IPS-18a (cell line): ENCODE measurements around the gene TRAPPC2L.

ENCODE experiments used
- H3K27ac ChIP-seq: one replicate; pipeline ENCODE4 v1.5.1; 2013; ENCODE audit warnings: low read length
- H3K27me3 ChIP-seq: one replicate; pipeline ENCODE4 v1.6.1; 2013; ENCODE audit warnings: mild to moderate bottlenecking, low read length; ENCODE audit not compliant: control insufficient read depth, insufficient read depth
- H3K36me3 ChIP-seq: one replicate; pipeline ENCODE4 v1.6.1; 2013; ENCODE audit warnings: low read depth, low read length; ENCODE audit not compliant: control insufficient read depth
- H3K4me1 ChIP-seq: one replicate; pipeline ENCODE4 v1.6.1; 2013; ENCODE audit warnings: low read depth, low read length; ENCODE audit not compliant: control insufficient read depth
- H3K4me3 ChIP-seq: one replicate; pipeline ENCODE4 v1.5.1; 2013; ENCODE audit warnings: low read length
- H3K9ac ChIP-seq: one replicate; pipeline ENCODE4 v1.6.1; 2013; ENCODE audit warnings: mild to moderate bottlenecking, low read length, moderate library complexity
- H3K9me3 ChIP-seq: one replicate; pipeline ENCODE4 v1.6.1; 2013; ENCODE audit warnings: low read depth, low read length; ENCODE audit not compliant: control insufficient read depth

The TRAPPC2L gene

GRCh38 chr16:88834670-88835069 lies 22.3 kb upstream of the TRAPPC2L start:
- no peaks in the 10 kb centered on the region for H3K27me3 ChIP-seq
- H3K4me3 ChIP-seq = no peak overlapping the region
- H3K9ac ChIP-seq = no peak overlapping the region
- no peaks in the 10 kb centered on the region for H3K9me3 ChIP-seq
- no peak overlapping the region for H3K27ac ChIP-seq
- no peaks in the 10 kb centered on the region for H3K36me3 ChIP-seq
- no peaks in the 10 kb centered on the region for H3K4me1 ChIP-seq

DNA sequence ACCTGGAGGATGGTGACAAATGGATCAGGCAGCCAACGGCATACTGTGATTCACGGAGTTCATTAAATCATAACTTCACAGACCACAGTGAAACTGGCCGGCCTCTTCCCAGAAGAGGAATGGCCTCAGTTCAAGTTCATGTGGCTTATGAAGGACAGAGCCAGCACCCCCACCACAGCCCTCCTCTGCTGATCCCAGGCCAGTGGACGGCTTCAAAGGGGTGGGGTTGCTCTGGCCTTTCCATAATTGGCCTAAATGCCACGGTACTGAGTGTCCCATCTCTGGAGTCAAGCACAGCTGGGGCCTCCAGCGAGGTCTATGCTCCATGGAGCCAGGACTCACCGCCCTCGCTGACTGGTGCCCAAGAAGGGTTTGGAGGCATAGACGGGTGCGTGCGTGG lies 21.5 kb upstream of the TRAPPC2L start:
- Histone ChIP-seq H3K36me3 (no peaks in the 10 kb centered on the region), H3K27ac (no peak overlapping the region), H3K4me1 (no peaks in the 10 kb centered on the region), H3K9ac (no peak overlapping the region), H3K9me3 (no peaks in the 10 kb centered on the region), H3K4me3 (no peak overlapping the region), H3K27me3 (no peaks in the 10 kb centered on the region)

GRCh38 chr16:88835818-88836217 lies 21.1 kb upstream of the TRAPPC2L start:
- no peaks in the 10 kb centered on the region for H3K36me3 ChIP-seq
- H3K9me3 ChIP-seq = no peaks in the 10 kb centered on the region

GRCh38 chr16:88836791-88837190 lies 20.1 kb upstream of the TRAPPC2L start:
- no peaks in the 10 kb centered on the region for H3K27me3 ChIP-seq
- no peak overlapping the region for H3K9ac ChIP-seq
- no peaks in the 10 kb centered on the region for H3K4me1 ChIP-seq
- H3K27ac ChIP-seq = no peak overlapping the region
- H3K36me3 ChIP-seq = no peaks in the 10 kb centered on the region
- H3K9me3 ChIP-seq = no peaks in the 10 kb centered on the region
- H3K4me3 ChIP-seq = no peak overlapping the region

More at GRCh38 chr16:88835818-88836217, 21.1 kb upstream of the TRAPPC2L start:
- H3K27ac ChIP-seq = no peak overlapping the region
- H3K9ac ChIP-seq = no peak overlapping the region
- H3K4me3 ChIP-seq = no peak overlapping the region
- H3K27me3 ChIP-seq = no peaks in the 10 kb centered on the region
- H3K4me1 ChIP-seq = no peaks in the 10 kb centered on the region

GRCh38 chr16:88837806-88838205 lies 19.1 kb upstream of the TRAPPC2L start:
- Histone ChIP-seq H3K36me3 (no peaks in the 10 kb centered on the region), H3K4me1 (no peaks in the 10 kb centered on the region), H3K4me3 (no peak overlapping the region)

GRCh38 chr16:88838566-88838965 lies 18.4 kb upstream of the TRAPPC2L start:
- Histone ChIP-seq H3K4me1 (no peaks in the 10 kb centered on the region), H3K36me3 (no peaks in the 10 kb centered on the region), H3K9ac (no peak overlapping the region), H3K4me3 (no peak overlapping the region), H3K9me3 (no peaks in the 10 kb centered on the region), H3K27me3 (no peaks in the 10 kb centered on the region), H3K27ac (no peak overlapping the region)

More at GRCh38 chr16:88837806-88838205, 19.1 kb upstream of the TRAPPC2L start:
- H3K27me3 ChIP-seq = no peaks in the 10 kb centered on the region
- H3K9me3 ChIP-seq = no peaks in the 10 kb centered on the region
- H3K9ac ChIP-seq = no peak overlapping the region
- H3K27ac ChIP-seq = no peak overlapping the region

- H3K9me3 ChIP-seq = no peaks in the 10 kb centered on the region
- H3K4me1 ChIP-seq = no peaks in the 10 kb centered on the region
- no peaks in the 10 kb centered on the region for H3K27me3 ChIP-seq
- no peaks in the 10 kb centered on the region for H3K36me3 ChIP-seq
- H3K27ac ChIP-seq = no peak overlapping the region
- no peak overlapping the region for H3K4me3 ChIP-seq
- H3K9ac ChIP-seq = no peak overlapping the region
Observed at GRCh38 chr16:88839026-88839529, 17.8 kb upstream of the TRAPPC2L start.

- no peaks in the 10 kb centered on the region for H3K36me3 ChIP-seq
- H3K9me3 ChIP-seq = no peaks in the 10 kb centered on the region
- no peaks in the 10 kb centered on the region for H3K4me1 ChIP-seq
- H3K4me3 ChIP-seq = no peak overlapping the region
- no peak overlapping the region for H3K9ac ChIP-seq
- no peaks in the 10 kb centered on the region for H3K27me3 ChIP-seq
- no peak overlapping the region for H3K27ac ChIP-seq
Observed at GRCh38 chr16:88839745-88840599, 17.0 kb upstream of the TRAPPC2L start.

- no peaks in the 10 kb centered on the region for H3K9me3 ChIP-seq
- H3K4me3 ChIP-seq = no peak overlapping the region
- no peaks in the 10 kb centered on the region for H3K36me3 ChIP-seq
- no peak overlapping the region for H3K9ac ChIP-seq
- no peaks in the 10 kb centered on the region for H3K27me3 ChIP-seq
- no peak overlapping the region for H3K27ac ChIP-seq
- H3K4me1 ChIP-seq = no peaks in the 10 kb centered on the region
Observed at GRCh38 chr16:88840600-88841215, 16.2 kb upstream of the TRAPPC2L start.

DNA sequence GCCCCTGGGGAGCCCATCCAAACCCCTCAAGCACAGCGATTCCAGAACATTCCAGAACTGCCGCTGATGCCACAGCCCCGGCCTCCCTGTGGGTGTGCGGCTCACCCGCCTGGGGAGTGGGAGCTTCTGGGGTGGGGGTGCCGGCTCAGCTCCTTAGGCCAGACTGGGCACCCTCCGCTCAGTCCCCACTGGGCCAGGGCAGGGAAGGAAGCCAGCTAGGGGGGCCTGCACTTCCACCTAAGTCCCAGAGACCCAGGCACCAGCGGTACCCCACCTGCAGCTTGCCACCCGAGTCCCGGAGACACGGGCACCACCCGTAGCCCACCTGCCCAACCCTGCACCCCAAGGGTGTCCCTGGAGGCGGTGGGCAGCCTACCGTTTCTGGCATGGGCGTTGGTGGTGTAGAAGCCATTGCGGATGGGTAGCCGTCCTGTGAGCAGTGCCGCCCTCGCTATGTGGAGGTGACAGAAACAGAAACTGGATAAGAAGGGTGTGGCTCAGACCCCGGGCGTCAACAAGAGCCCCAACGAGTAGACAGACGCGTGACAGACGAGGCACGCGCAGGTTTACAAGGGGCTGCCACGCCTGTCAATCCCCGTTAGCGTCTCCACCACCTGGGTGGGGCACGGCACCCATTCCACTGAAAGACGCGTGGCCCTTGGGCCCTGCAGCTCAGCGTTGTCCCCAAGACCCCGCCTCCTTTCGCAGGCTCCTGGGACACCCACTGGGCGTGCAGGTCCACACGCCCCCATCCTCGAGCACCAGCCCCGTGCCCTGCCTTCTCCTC lies 15.2 kb upstream of the TRAPPC2L start:
- Histone ChIP-seq H3K27ac (no peak overlapping the region), H3K4me3 (no peak overlapping the region), H3K4me1 (no peaks in the 10 kb centered on the region), H3K9ac (no peak overlapping the region), H3K27me3 (no peaks in the 10 kb centered on the region), H3K9me3 (no peaks in the 10 kb centered on the region), H3K36me3 (no peaks in the 10 kb centered on the region)

- Histone ChIP-seq H3K27ac (no peak overlapping the region), H3K27me3 (no peaks in the 10 kb centered on the region), H3K4me3 (no peak overlapping the region), H3K36me3 (no peaks in the 10 kb centered on the region), H3K4me1 (no peaks in the 10 kb centered on the region), H3K9me3 (no peaks in the 10 kb centered on the region), H3K9ac (no peak overlapping the region)
Observed at GRCh38 chr16:88842308-88842756, 14.6 kb upstream of the TRAPPC2L start.
